Effector memory CD8-positive, alpha-beta T cell (primary cell): ENCODE results near the gene LAMA3.
A peak's percentile ranks its signal among the peaks of the same experiment; 100 is the strongest.

Experiments used
- ATAC-seq: fragments of 150-1000 bp; cut with Tn5 transposase; replicated peaks from 2 replicates; pipeline ENCODE4 v1.10.0; 2021; ENCODE audit warnings: mild to moderate bottlenecking, moderate library complexity
- DNase-seq, 3 experiments: peaks; one replicate each; pipeline ENCODE4 v3.0.0; 2021
- H3K27ac Mint-ChIP-seq, 2 donors: one replicate each; pipeline ENCODE4 v1.8.0; 2022; ENCODE audit warnings: mild to moderate bottlenecking in 2 of 2, mixed read lengths in 2 of 2, moderate library complexity in 2 of 2
- H3K27me3 Mint-ChIP-seq, 2 donors: one replicate each; pipeline ENCODE4 v1.8.0; 2022; ENCODE audit warnings: mixed read lengths in 2 of 2
- H3K36me3 Mint-ChIP-seq: one replicate; pipeline ENCODE4 v1.8.0; 2022; ENCODE audit warnings: mild to moderate bottlenecking, moderate library complexity, mixed read lengths; ENCODE audit not compliant: insufficient read depth
- H3K4me1 Mint-ChIP-seq, 2 donors: one replicate each; pipeline ENCODE4 v1.8.0; 2022; ENCODE audit warnings: low read depth in 2 of 2, mixed read lengths in 2 of 2
- H3K4me3 Mint-ChIP-seq, 2 donors: one replicate each; pipeline ENCODE4 v1.8.0; 2022; ENCODE audit warnings: mild to moderate bottlenecking in 2 of 2, mixed read lengths in 2 of 2, moderate library complexity in 2 of 2
- H3K9me3 Mint-ChIP-seq, 2 donors: one replicate each; pipeline ENCODE4 v1.8.0; 2022; ENCODE audit warnings: mixed read lengths in 2 of 2

The LAMA3 gene

GRCh38 chr18:23949863-23950262 is 260.6 kb downstream of the LAMA3 start:
- Mint-ChIP-seq H3K36me3 (no peaks in the 10 kb centered on the region), H3K4me1 (no peaks in the 10 kb centered on the region), H3K27ac (no peak overlapping the region), H3K9me3 (no peaks in the 10 kb centered on the region), H3K4me3 (no peak overlapping the region), H3K27me3 (no peaks in the 10 kb centered on the region)
- ATAC-seq (no peak), DNase-seq (no peak)

- ATAC-seq = no peak
- Mint-ChIP-seq H3K36me3 (no peaks in the 10 kb centered on the region), H3K4me1 (no peaks in the 10 kb centered on the region), H3K4me3 (no peak overlapping the region), H3K27me3 (no peaks in the 10 kb centered on the region), H3K9me3 (no peaks in the 10 kb centered on the region), H3K27ac (no peak overlapping the region)
- no peak for DNase-seq
Observed at GRCh38 chr18:23950644-23951043, 261.4 kb downstream of the LAMA3 start.

- ATAC-seq = no peak
- Mint-ChIP-seq H3K4me1 (no peaks in the 10 kb centered on the region), H3K36me3 (no peaks in the 10 kb centered on the region), H3K9me3 (no peaks in the 10 kb centered on the region), H3K27ac (no peak overlapping the region), H3K4me3 (no peak overlapping the region), H3K27me3 (no peaks in the 10 kb centered on the region)
- DNase-seq = no peak
Observed at GRCh38 chr18:23951206-23951605, 262.0 kb downstream of the LAMA3 start.

- Mint-ChIP-seq H3K9me3 (no peaks in the 10 kb centered on the region), H3K27me3 (no peaks in the 10 kb centered on the region), H3K4me3 (no peak overlapping the region), H3K36me3 (no peaks in the 10 kb centered on the region), H3K4me1 (peaks cover 0 to 3% of the 10 kb centered on the region in 2 donors), H3K27ac (no peak overlapping the region)
- ATAC-seq = no peak
- DNase-seq = no peak
Observed at GRCh38 chr18:23953984-23954383, 264.7 kb downstream of the LAMA3 start.

- Mint-ChIP-seq H3K27me3 (no peaks in the 10 kb centered on the region), H3K27ac (no peak overlapping the region), H3K4me1 (peaks cover 0 to 3% of the 10 kb centered on the region in 2 donors), H3K36me3 (no peaks in the 10 kb centered on the region), H3K4me3 (no peak overlapping the region), H3K9me3 (no peaks in the 10 kb centered on the region)
- ATAC-seq (no peak), DNase-seq (no peak)
Observed at GRCh38 chr18:23956483-23956882, 267.2 kb downstream of the LAMA3 start.

GRCh38 chr18:23958036-23958435 is 268.8 kb downstream of the LAMA3 start:
- Mint-ChIP-seq H3K9me3 (no peaks in the 10 kb centered on the region), H3K27me3 (no peaks in the 10 kb centered on the region), H3K4me1 (peaks cover 0 to 3% of the 10 kb centered on the region in 2 donors), H3K36me3 (no peaks in the 10 kb centered on the region), H3K4me3 (no peak overlapping the region), H3K27ac (no peak overlapping the region)
- DNase-seq (no peak), ATAC-seq (no peak)

GRCh38 chr18:23963443-23964165 is 274.4 kb downstream of the LAMA3 start:
- no peaks in the 10 kb centered on the region for H3K27me3 Mint-ChIP-seq
- H3K4me3 Mint-ChIP-seq = peak overlapping the region in 1 of 2 donors; percentile 65
- peak overlapping the region; percentile 80 to 93 for H3K27ac Mint-ChIP-seq
- no peaks in the 10 kb centered on the region for H3K9me3 Mint-ChIP-seq
- ATAC-seq = no peak
- peaks cover 39 to 49% of the 10 kb centered on the region in 2 donors for H3K4me1 Mint-ChIP-seq
- H3K36me3 Mint-ChIP-seq = peaks cover 16% of the 10 kb centered on the region
- DNase-seq = no peak

GRCh38 chr18:23964282-23965238 is 275.3 kb downstream of the LAMA3 start:
- H3K4me3 Mint-ChIP-seq = peak overlapping the region; percentile 65 to 73
- ATAC-seq = peak; percentile 74

GRCh38 chr18:23966909-23967308 is 277.7 kb downstream of the LAMA3 start:
- no peaks in the 10 kb centered on the region for H3K27me3 Mint-ChIP-seq
- peaks cover 25% of the 10 kb centered on the region for H3K36me3 Mint-ChIP-seq
- ATAC-seq (no peak), DNase-seq (no peak)
- peaks cover 64 to 76% of the 10 kb centered on the region in 2 donors for H3K4me1 Mint-ChIP-seq
- peak overlapping the region; percentile 59 to 93 for H3K27ac Mint-ChIP-seq
- H3K9me3 Mint-ChIP-seq = peaks cover 0 to 6% of the 10 kb centered on the region in 2 donors
- peak overlapping the region; percentile 74 to 78 for H3K4me3 Mint-ChIP-seq

More at GRCh38 chr18:23964282-23965238, 275.3 kb downstream of the LAMA3 start:
- H3K27ac Mint-ChIP-seq = peak overlapping the region; percentile 80 to 93
- DNase-seq = peak; percentile 47 to 56 (median 53)
- peaks cover 16% of the 10 kb centered on the region for H3K36me3 Mint-ChIP-seq
- H3K27me3 Mint-ChIP-seq = no peaks in the 10 kb centered on the region
- no peaks in the 10 kb centered on the region for H3K9me3 Mint-ChIP-seq
- H3K4me1 Mint-ChIP-seq = peaks cover 47 to 57% of the 10 kb centered on the region in 2 donors

- H3K9me3 Mint-ChIP-seq = peaks cover 0 to 6% of the 10 kb centered on the region in 2 donors
Observed at GRCh38 chr18:23967321-23968089, 278.3 kb downstream of the LAMA3 start.

GRCh38 chr18:23968638-23969604 is 279.7 kb downstream of the LAMA3 start:
- Mint-ChIP-seq H3K36me3 (peaks cover 19% of the 10 kb centered on the region), H3K9me3 (peaks cover 0 to 6% of the 10 kb centered on the region in 2 donors), H3K4me3 (peak overlapping the region; percentile 74 to 78), H3K27ac (peak overlapping the region; percentile 59 to 93), H3K4me1 (peaks cover 74 to 83% of the 10 kb centered on the region in 2 donors), H3K27me3 (no peaks in the 10 kb centered on the region)
- no peak for ATAC-seq
- no peak for DNase-seq

More at GRCh38 chr18:23967321-23968089, 278.3 kb downstream of the LAMA3 start:
- Mint-ChIP-seq H3K27me3 (no peaks in the 10 kb centered on the region), H3K27ac (peak overlapping the region; percentile 59 to 93), H3K4me3 (peak overlapping the region; percentile 74 to 78), H3K4me1 (peaks cover 69 to 80% of the 10 kb centered on the region in 2 donors), H3K36me3 (peaks cover 25% of the 10 kb centered on the region)
- DNase-seq = peak; percentile 29 to 46 (median 37)
- ATAC-seq = peak; percentile 54

GRCh38 chr18:23969664-23970063 is 280.4 kb downstream of the LAMA3 start:
- peak overlapping the region in 1 of 2 donors; percentile 68 for H3K4me3 Mint-ChIP-seq
- peaks cover 0 to 6% of the 10 kb centered on the region in 2 donors for H3K9me3 Mint-ChIP-seq
- H3K27me3 Mint-ChIP-seq = no peaks in the 10 kb centered on the region
- peaks cover 18% of the 10 kb centered on the region for H3K36me3 Mint-ChIP-seq
- peak overlapping the region; percentile 85 for H3K27ac Mint-ChIP-seq
- H3K4me1 Mint-ChIP-seq = peaks cover 72 to 83% of the 10 kb centered on the region in 2 donors
- DNase-seq (no peak), ATAC-seq (no peak)
